Effector CD4-positive, alpha-beta T cell (primary cell): ENCODE measurements around the gene SBF1.
A peak's percentile ranks its signal among the peaks of the same experiment; 100 is the strongest.

ENCODE experiments used
- DNase-seq: peaks from one replicate; pipeline ENCODE4 v3.0.0-alpha.2; 2020

The SBF1 gene

GRCh38 chr22:50506611-50507420, 32.0 kb upstream of the SBF1 start:
- DNase-seq, result no peak

- no peak for DNase-seq
These were observed 31.2 kb upstream of the SBF1 start for GRCh38 chr22:50505776-50506610.

DNA sequence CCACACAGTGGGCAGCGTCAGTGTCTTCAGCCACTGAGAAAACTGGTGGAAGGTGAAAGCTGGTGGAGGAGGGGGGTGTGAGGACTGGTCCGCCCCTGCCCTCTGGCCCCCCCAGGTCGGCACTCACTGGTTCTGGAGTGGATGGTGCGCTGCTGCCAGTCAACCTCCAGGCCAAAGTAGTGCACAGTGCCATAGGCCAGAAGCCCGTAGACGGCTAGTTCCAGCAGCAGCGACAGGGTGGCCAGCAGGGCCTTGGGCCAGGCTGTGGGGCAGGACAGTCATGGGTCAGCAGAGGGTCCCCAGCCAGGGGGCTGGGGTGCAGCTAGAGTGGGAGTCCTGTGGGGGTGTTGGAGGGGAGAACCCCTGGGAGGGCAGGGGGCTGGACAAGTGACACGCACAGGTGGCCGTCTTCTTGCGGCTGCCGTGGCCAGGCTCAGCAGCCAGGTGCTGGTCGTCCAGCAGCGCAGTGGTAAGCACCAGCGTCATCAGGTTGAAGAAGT, 30.5 kb upstream of the SBF1 start:
- no peak for DNase-seq

GRCh38 chr22:50504369-50505211, 29.8 kb upstream of the SBF1 start:
- no peak for DNase-seq

GRCh38 chr22:50503475-50504145, 28.8 kb upstream of the SBF1 start:
- DNase-seq, result no peak

GRCh38 chr22:50502628-50503474, 28.0 kb upstream of the SBF1 start:
- no peak for DNase-seq

GRCh38 chr22:50502096-50502495, 27.3 kb upstream of the SBF1 start:
- DNase-seq, result no peak

GRCh38 chr22:50500452-50500851, 25.6 kb upstream of the SBF1 start:
- DNase-seq, result no peak

DNA sequence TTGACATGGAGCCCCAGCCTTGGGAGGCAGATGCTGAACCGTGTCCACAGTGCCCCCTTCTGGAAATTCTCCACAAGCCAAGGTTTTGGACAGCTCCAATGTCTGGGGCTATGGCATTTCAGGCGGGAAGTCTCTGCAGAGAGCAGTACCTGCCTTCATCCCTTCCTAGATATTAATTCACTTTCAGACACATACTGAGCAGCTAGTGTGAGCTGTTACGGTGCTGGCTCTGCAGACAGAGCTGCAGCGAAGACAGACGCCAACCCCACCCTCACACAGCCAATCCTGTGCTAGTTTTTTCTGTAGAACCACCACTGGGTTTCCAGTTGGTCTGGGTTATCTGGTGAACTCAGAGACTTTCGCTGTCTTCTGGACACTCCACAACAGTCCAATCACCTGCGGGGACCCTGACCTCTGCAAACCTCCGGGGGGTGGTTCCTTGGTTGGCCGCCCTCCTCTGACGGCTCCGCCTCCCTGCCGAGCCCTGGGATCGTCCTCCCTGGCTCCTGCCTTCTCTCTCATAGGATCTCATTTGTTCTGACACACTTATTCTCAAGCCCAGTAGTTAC, 23.6 kb upstream of the SBF1 start:
- peak; percentile 54 for DNase-seq

GRCh38 chr22:50497093-50497492, 22.3 kb upstream of the SBF1 start:
- DNase-seq, result no peak

DNA sequence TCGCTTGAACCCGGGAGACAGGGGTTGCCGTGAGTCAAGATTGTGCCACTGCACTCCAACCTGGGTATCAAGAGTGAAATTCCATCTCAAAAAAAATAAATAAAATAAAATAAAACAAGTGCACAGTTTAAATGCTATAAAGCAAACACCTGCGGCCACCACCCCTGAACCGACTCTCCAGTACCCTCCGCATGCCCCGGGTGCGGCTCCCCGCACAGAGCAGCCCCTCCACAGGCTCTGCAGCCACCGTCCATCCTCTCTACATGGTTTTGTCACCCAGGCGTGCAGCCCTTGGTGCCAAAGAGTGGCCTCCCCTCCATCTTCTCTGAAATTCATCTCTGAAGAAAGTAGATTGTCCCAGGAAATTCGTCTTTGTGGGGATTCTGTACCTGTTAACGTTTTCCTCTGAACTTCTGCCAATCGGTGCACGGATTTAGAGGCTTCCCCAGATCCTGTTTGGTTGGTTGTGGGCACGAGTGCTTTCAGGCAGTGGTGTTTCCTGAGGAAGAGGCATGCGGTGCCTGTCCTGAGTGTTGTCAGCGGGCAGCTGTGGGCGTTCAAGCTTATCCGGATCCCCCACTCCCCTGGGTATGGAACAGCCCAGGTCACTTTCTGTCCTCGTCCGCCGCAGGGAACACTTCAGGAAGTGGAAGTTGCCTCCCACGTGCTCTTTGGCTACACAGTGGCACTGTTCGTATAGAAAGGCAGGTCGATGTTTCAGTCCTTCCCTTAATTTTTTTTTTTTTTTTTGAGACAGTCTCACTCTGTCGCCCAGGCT, 15.9 kb upstream of the SBF1 start:
- no peak for DNase-seq

DNA sequence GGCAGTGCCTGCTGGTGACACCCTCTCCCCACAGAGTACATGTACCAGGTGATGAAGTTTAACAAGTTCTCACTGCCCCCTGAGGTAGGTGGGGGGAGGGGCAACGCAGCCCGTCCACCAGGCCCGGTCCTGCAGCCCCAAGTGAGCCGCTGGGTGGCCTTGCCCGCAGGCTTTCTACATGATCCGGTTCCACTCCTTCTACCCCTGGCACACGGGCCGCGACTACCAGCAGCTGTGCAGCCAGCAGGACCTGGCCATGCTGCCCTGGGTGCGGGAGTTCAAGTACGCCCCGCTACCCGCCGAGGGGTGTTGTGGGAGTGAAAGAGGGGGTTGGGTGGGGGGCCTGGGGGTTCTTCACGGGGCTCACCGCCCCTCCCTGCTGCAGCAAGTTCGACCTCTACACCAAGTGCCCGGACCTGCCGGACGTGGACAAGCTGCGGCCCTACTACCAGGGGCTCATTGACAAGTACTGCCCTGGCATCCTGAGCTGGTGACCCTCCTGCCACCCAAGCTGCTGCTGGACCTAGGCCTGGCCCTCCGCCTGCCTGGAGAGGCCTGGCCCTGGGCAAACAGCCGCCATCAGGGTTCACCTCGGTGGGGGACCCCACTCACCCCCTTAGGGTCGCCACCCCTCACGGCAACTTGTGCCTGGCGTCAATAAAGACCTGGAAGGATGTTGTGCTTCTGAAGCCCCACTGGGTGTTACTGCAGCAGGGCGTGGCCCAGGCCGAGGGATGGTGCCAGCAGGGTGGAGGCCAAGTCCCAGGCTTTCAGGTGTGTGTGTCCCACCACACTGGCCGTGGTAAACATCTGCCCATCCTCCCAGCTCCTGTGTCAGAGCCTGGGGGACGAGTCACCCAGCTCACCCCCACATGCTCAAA, 14.8 kb upstream of the SBF1 start:
- DNase-seq, result no peak

DNA sequence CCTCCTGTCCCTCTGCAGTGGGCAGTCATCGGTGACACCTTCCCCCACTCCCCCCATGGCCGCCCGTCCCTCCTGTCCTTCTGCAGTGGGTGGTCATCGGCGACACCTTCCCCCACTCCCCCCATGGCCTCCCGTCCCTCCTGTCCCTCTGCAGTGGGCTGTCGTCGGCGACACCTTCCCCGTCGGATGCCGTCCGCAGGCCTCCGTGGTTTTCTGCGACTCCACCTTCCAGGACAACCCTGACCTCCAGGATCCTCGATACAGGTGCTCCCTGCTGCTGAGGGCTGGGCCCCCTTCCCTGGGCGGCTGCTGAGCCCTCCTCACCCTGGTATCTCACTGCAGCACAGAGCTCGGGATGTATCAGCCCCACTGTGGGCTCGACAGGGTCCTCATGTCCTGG, 14.1 kb upstream of the SBF1 start:
- no peak for DNase-seq

- no peak for DNase-seq
These were observed 13.3 kb upstream of the SBF1 start for GRCh38 chr22:50488006-50488677.

DNA sequence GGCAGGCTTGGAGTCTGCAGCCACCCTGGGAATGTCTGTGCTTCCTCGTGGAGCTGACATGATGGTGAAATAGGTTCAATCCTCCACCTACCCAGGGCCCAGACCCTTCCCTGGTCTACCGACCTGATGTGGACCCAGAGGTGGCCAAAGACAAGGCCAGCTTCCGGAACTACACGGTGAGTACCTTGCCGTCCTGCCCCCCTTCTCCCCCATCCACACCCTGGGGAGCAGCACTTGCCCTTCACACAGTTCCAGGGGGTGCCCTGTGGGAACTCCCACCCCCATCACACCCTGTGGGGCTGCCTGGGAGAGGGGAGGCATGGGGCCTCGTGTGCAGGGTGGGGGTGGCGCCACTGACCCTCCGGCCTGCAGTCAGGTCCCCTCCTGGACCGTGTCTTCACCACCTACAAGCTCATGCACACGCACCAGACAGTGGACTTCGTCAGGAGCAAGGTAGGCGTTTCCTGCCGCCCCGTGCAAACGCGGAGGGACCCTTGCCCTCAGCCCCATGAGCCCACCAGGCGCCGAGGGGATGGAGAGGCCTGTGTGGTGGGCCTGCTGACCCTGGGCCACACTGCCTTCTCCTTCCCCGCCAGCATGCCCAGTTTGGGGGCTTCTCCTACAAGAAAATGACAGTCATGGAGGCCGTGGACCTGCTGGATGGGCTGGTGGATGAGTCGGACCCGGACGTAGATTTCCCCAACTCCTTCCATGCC, 12.6 kb upstream of the SBF1 start:
- DNase-seq, result no peak

DNA sequence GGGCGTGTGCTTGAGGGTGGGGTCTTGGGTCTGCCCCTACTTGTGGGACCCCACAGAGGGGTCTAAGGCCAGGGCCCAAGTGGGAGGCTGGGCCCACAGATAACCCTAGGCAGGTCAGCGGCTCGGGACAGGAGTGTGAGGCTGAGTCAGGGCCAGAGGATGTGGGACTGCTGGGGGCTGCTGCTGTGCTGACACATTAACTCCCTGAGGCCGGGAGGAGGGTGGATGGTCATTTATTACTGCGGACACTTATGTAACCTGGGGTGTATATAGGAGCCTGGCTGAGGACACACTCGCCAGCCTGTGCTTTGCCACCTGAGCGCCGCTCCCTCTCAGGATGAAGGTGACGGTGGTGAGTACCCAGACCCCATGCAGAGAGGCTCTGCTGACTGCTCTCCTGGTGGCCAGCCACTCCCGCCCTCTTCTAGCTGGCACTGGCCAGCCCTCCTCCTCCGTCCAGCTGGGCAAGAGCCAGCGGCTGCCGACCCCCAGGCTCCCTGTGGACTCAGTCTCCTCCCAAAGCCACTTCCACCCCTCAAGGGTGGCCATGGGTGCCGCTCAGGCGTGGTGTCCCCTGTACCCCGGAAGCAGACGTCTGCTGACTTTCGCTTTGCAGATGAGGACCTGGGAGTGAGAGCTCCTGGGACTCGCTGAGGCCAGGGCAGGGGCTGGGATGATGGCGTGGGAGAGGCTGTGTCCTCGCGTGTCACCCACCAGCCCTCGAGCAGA, 11.9 kb upstream of the SBF1 start, which contains the start of gene MIOX:
TSS of gene MIOX (plus strand) at position 299 of the 729 bp plus-strand sequence. CDS start at position 338, 39 bp downstream.
- no peak for DNase-seq
